Measurements from ENCODE around the gene SLC25A17.

SLC25A17 gene

GRCh38 chr22:40819599-40820140, 524 bp upstream of the SLC25A17 start:
- no peak for DNase-seq (ENCODE audit: low read depth, low spot score)
- H3K4me3 ChIP-seq (ENCODE audit: low read length) = no peak overlapping the region; the same call in 1 of the 2 replicates
- no CpG with 5 or more reads among the region's 4 CpGs for WGBS (ENCODE audit: insufficient coverage, insufficient read length)

GRCh38 chr22:40818192-40818746, 877 bp downstream of the SLC25A17 start:
- Histone ChIP-seq H3K4me3 (ENCODE audit: low read length) (peak overlapping the region; percentile 88; the same call in 1 of the 2 replicates), H3K27me3 (ENCODE audit: control insufficient read depth, insufficient read depth, low read length) (no peaks in the 10 kb centered on the region), H3K27ac (ENCODE audit: low read length) (no peak overlapping the region), H3K36me3 (ENCODE audit: control insufficient read depth, insufficient read depth, low read length) (0 out of 2 replicates have a peak, but pooled peaks cover 3% of the 10 kb centered on the region), H3K9me3 (ENCODE audit: control insufficient read depth, insufficient read depth, low read length) (no peaks in the 10 kb centered on the region), H3K4me1 (ENCODE audit: control insufficient read depth, insufficient read depth, low read length) (peaks cover 2% of the 10 kb centered on the region; the same call in 1 of the 2 replicates)
- no peak for DNase-seq (ENCODE audit: low read depth, low spot score)
- no CpG with 5 or more reads among the region's 14 CpGs for WGBS (ENCODE audit: insufficient coverage, insufficient read length)

More at GRCh38 chr22:40819599-40820140, 524 bp upstream of the SLC25A17 start:
- no peaks in the 10 kb centered on the region for H3K27me3 ChIP-seq (ENCODE audit: control insufficient read depth, insufficient read depth, low read length)
- H3K36me3 ChIP-seq (ENCODE audit: control insufficient read depth, insufficient read depth, low read length) = 0 out of 2 replicates have a peak, but pooled peaks cover 3% of the 10 kb centered on the region
- H3K4me1 ChIP-seq (ENCODE audit: control insufficient read depth, insufficient read depth, low read length) = peaks cover 2% of the 10 kb centered on the region; the same call in 1 of the 2 replicates
- no peaks in the 10 kb centered on the region for H3K9me3 ChIP-seq (ENCODE audit: control insufficient read depth, insufficient read depth, low read length)
- no peak overlapping the region for H3K27ac ChIP-seq (ENCODE audit: low read length)

- Histone ChIP-seq H3K27ac (ENCODE audit: low read length) (no peak overlapping the region), H3K4me1 (ENCODE audit: control insufficient read depth, insufficient read depth, low read length) (peaks cover 2% of the 10 kb centered on the region; the same call in 1 of the 2 replicates), H3K27me3 (ENCODE audit: control insufficient read depth, insufficient read depth, low read length) (no peaks in the 10 kb centered on the region), H3K36me3 (ENCODE audit: control insufficient read depth, insufficient read depth, low read length) (no peaks in the 10 kb centered on the region), H3K4me3 (ENCODE audit: low read length) (no peak overlapping the region), H3K9me3 (ENCODE audit: control insufficient read depth, insufficient read depth, low read length) (no peaks in the 10 kb centered on the region)
- no CpG with 5 or more reads among the region's 4 CpGs for WGBS (ENCODE audit: insufficient coverage, insufficient read length)
- DNase-seq (ENCODE audit: low read depth, low spot score) = no peak
These were observed 1.4 kb downstream of the SLC25A17 start for GRCh38 chr22:40817737-40818136.

GRCh38 chr22:40813912-40814315, 5.2 kb downstream of the SLC25A17 start:
- no peaks in the 10 kb centered on the region for H3K9me3 ChIP-seq (ENCODE audit: control insufficient read depth, insufficient read depth, low read length)
- H3K4me3 ChIP-seq (ENCODE audit: low read length) = no peak overlapping the region
- DNase-seq (ENCODE audit: low read depth, low spot score) = no peak
- no peaks in the 10 kb centered on the region for H3K4me1 ChIP-seq (ENCODE audit: control insufficient read depth, insufficient read depth, low read length)
- H3K36me3 ChIP-seq (ENCODE audit: control insufficient read depth, insufficient read depth, low read length) = no peaks in the 10 kb centered on the region
- H3K27me3 ChIP-seq (ENCODE audit: control insufficient read depth, insufficient read depth, low read length) = no peaks in the 10 kb centered on the region
- no peak overlapping the region for H3K27ac ChIP-seq (ENCODE audit: low read length)

- H3K9me3 ChIP-seq (ENCODE audit: control insufficient read depth, insufficient read depth, low read length) = no peaks in the 10 kb centered on the region
- no peak overlapping the region for H3K27ac ChIP-seq (ENCODE audit: low read length)
- no peaks in the 10 kb centered on the region for H3K4me1 ChIP-seq (ENCODE audit: control insufficient read depth, insufficient read depth, low read length)
- no peak overlapping the region for H3K4me3 ChIP-seq (ENCODE audit: low read length)
- DNase-seq (ENCODE audit: low read depth, low spot score) = no peak
- no peaks in the 10 kb centered on the region for H3K27me3 ChIP-seq (ENCODE audit: control insufficient read depth, insufficient read depth, low read length)
- WGBS (ENCODE audit: insufficient coverage, insufficient read length) = no CpG with 5 or more reads among the region's 6 CpGs
- H3K36me3 ChIP-seq (ENCODE audit: control insufficient read depth, insufficient read depth, low read length) = no peaks in the 10 kb centered on the region
These were observed 10.9 kb downstream of the SLC25A17 start for GRCh38 chr22:40808018-40808841.

- WGBS (ENCODE audit: insufficient coverage, insufficient read length) = no CpG with 5 or more reads among the region's 3 CpGs
These were observed 12.4 kb downstream of the SLC25A17 start for GRCh38 chr22:40806711-40807110.

GRCh38 chr22:40805699-40806203, 13.4 kb downstream of the SLC25A17 start:
- no CpG with 5 or more reads among the region's 3 CpGs for WGBS (ENCODE audit: insufficient coverage, insufficient read length)
- no peaks in the 10 kb centered on the region for H3K36me3 ChIP-seq (ENCODE audit: control insufficient read depth, insufficient read depth, low read length)
- H3K27ac ChIP-seq (ENCODE audit: low read length) = no peak overlapping the region
- H3K9me3 ChIP-seq (ENCODE audit: control insufficient read depth, insufficient read depth, low read length) = no peaks in the 10 kb centered on the region
- H3K4me3 ChIP-seq (ENCODE audit: low read length) = no peak overlapping the region
- no peaks in the 10 kb centered on the region for H3K27me3 ChIP-seq (ENCODE audit: control insufficient read depth, insufficient read depth, low read length)
- no peaks in the 10 kb centered on the region for H3K4me1 ChIP-seq (ENCODE audit: control insufficient read depth, insufficient read depth, low read length)
- DNase-seq (ENCODE audit: low read depth, low spot score) = no peak

More at GRCh38 chr22:40806711-40807110, 12.4 kb downstream of the SLC25A17 start:
- no peaks in the 10 kb centered on the region for H3K9me3 ChIP-seq (ENCODE audit: control insufficient read depth, insufficient read depth, low read length)
- no peak for DNase-seq (ENCODE audit: low read depth, low spot score)
- H3K27ac ChIP-seq (ENCODE audit: low read length) = no peak overlapping the region
- no peak overlapping the region for H3K4me3 ChIP-seq (ENCODE audit: low read length)
- H3K36me3 ChIP-seq (ENCODE audit: control insufficient read depth, insufficient read depth, low read length) = no peaks in the 10 kb centered on the region
- H3K4me1 ChIP-seq (ENCODE audit: control insufficient read depth, insufficient read depth, low read length) = no peaks in the 10 kb centered on the region
- no peaks in the 10 kb centered on the region for H3K27me3 ChIP-seq (ENCODE audit: control insufficient read depth, insufficient read depth, low read length)

- no peak overlapping the region for H3K27ac ChIP-seq (ENCODE audit: low read length)
- no peaks in the 10 kb centered on the region for H3K4me1 ChIP-seq (ENCODE audit: control insufficient read depth, insufficient read depth, low read length)
- no peaks in the 10 kb centered on the region for H3K9me3 ChIP-seq (ENCODE audit: control insufficient read depth, insufficient read depth, low read length)
- no peak overlapping the region for H3K4me3 ChIP-seq (ENCODE audit: low read length)
- no peaks in the 10 kb centered on the region for H3K36me3 ChIP-seq (ENCODE audit: control insufficient read depth, insufficient read depth, low read length)
- no peak for DNase-seq (ENCODE audit: low read depth, low spot score)
- H3K27me3 ChIP-seq (ENCODE audit: control insufficient read depth, insufficient read depth, low read length) = no peaks in the 10 kb centered on the region
- no CpG with 5 or more reads among the region's 4 CpGs for WGBS (ENCODE audit: insufficient coverage, insufficient read length)
These were observed 13.9 kb downstream of the SLC25A17 start for GRCh38 chr22:40805239-40805638.

- WGBS (ENCODE audit: insufficient coverage, insufficient read length) = no CpG with 5 or more reads among the region's 1 CpG
- Histone ChIP-seq H3K27me3 (ENCODE audit: control insufficient read depth, insufficient read depth, low read length) (no peaks in the 10 kb centered on the region), H3K4me3 (ENCODE audit: low read length) (no peak overlapping the region), H3K36me3 (ENCODE audit: control insufficient read depth, insufficient read depth, low read length) (no peaks in the 10 kb centered on the region), H3K27ac (ENCODE audit: low read length) (no peak overlapping the region), H3K4me1 (ENCODE audit: control insufficient read depth, insufficient read depth, low read length) (no peaks in the 10 kb centered on the region), H3K9me3 (ENCODE audit: control insufficient read depth, insufficient read depth, low read length) (no peaks in the 10 kb centered on the region)
- DNase-seq (ENCODE audit: low read depth, low spot score) = no peak
These were observed 15.8 kb downstream of the SLC25A17 start for GRCh38 chr22:40803321-40803720.

- Histone ChIP-seq H3K27me3 (ENCODE audit: control insufficient read depth, insufficient read depth, low read length) (no peaks in the 10 kb centered on the region), H3K36me3 (ENCODE audit: control insufficient read depth, insufficient read depth, low read length) (no peaks in the 10 kb centered on the region), H3K9me3 (ENCODE audit: control insufficient read depth, insufficient read depth, low read length) (no peaks in the 10 kb centered on the region), H3K27ac (ENCODE audit: low read length) (no peak overlapping the region), H3K4me1 (ENCODE audit: control insufficient read depth, insufficient read depth, low read length) (no peaks in the 10 kb centered on the region), H3K4me3 (ENCODE audit: low read length) (no peak overlapping the region)
- no peak for DNase-seq (ENCODE audit: low read depth, low spot score)
- WGBS (ENCODE audit: insufficient coverage, insufficient read length) = no CpG with 5 or more reads among the region's 3 CpGs
These were observed 20.1 kb downstream of the SLC25A17 start for GRCh38 chr22:40799008-40799407.

Data from iPS DF 6.9 (cell line).